Measurements from ENCODE around the gene VAMP3. TPM values are rescaled to one million over a fixed set of nuclear protein-coding genes. Genes with fewer than 3 reads are reported as not detected.
A peak's percentile ranks its signal among the peaks of the same experiment; 100 is the strongest.

The VAMP3 gene
- total and polyA plus RNA-seq, 9 of the 15 experiments (the other 6 are each of a cell fraction or from before 2014, with no cell fraction given): 27.1 to 71.3 (median 47.5) TPM

GRCh38 chr1:7770669-7770996, 463 bp upstream of the VAMP3 start (continued):
- TF ChIP-seq PRDM10 (IDR thresholded peaks at IDR 0.05; ENCODE audit: partially characterized antibody): no peak
- no peak for TF ChIP-seq BACH1 (tag; IDR thresholded peaks at IDR 0.05)
- no peak for TF ChIP-seq AFF1 (IDR thresholded peaks at IDR 0.05; ENCODE audit: low read depth in 1 of 2, partially characterized antibody in 2 of 2)
- peak; percentile 72 for TF ChIP-seq MGA (IDR thresholded peaks at IDR 0.05)
- TF ChIP-seq STAG1 (CRISPR knock-in tag; IDR thresholded peaks at IDR 0.05; ENCODE audit: borderline replicate concordance): no peak
- no peak for TF ChIP-seq DDX20 (tag; IDR thresholded peaks at IDR 0.05; ENCODE audit: low read depth)
- no peak for TF ChIP-seq ZNF184 (CRISPR knock-in tag; IDR thresholded peaks at IDR 0.05)
- TF ChIP-seq RBM14 (IDR thresholded peaks at IDR 0.05; ENCODE audit: borderline replicate concordance, insufficient read depth, low read depth, low read length): no peak
